Kidney epithelial cell (primary cell): Measurements from ENCODE around the gene NUB1. TPM values are rescaled to one million over a fixed set of nuclear protein-coding genes. Genes with fewer than 3 reads are reported as not detected.
A peak's percentile ranks its signal among the peaks of the same experiment; 100 is the strongest.

ENCODE experiments used
- DNase-seq: peaks from one replicate; pipeline ENCODE4 v3.0.0-alpha.2; 2010; ENCODE audit warnings: low read depth
- H3K27me3 ChIP-seq: 2 replicates; pipeline ENCODE4 v1.6.0; 2011; ENCODE audit warnings: low read length; ENCODE audit not compliant: control insufficient read depth, insufficient read depth
- H3K36me3 ChIP-seq: 2 replicates; pipeline ENCODE4 v1.5.1; 2011; ENCODE audit warnings: low read length; ENCODE audit not compliant: control insufficient read depth, insufficient read depth
- H3K4me3 ChIP-seq: 2 replicates; pipeline ENCODE4 v1.5.1; 2011; ENCODE audit warnings: low read depth, mild to moderate bottlenecking, control low read depth, low read length
- CTCF ChIP-seq: IDR thresholded peaks from 2 replicates; pipeline ENCODE4 v1.5.1; 2011; ENCODE audit warnings: mild to moderate bottlenecking, moderate library complexity, low read length, control low read depth, inconsistent platforms; ENCODE audit not compliant: insufficient read depth, poor library complexity, severe bottlenecking
- total RNA-seq: library from RNA; depleted of rRNA; stranded (reverse); fragments of >200 nt; gene quantifications from 2 replicates; pipeline ENCODE4 v1.2.3, GENCODE V29; 2015

NUB1 gene
- total RNA-seq, 1 donor from 2014 or later: 60.2 TPM

DNA sequence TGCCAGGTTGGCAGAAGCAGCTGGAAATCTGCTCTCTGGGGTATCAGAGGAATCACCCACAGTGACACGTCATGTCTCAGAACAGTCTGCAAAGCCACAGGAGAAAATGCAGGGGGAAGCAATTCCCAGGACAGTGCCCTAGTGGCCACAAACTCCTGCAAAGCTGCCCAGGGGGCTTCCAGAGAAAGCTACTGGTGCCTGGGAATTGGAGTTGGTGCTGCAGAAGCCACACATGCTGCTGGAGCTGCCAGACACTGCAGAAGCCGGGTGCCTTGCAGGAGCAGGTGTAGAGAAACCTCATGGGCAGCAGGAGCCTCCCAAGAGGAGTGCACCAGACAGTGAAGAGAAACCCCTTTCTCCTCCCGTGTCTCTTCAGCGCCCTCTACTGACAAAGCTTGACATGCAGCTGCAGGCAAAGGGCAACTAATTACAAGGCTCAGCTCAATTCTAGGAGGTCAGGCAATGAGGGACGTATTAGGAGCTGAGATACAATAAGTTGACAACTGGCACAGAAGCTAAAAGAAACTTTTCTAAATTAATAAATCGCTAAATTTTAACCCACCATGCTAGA lies 30.2 kb upstream of the NUB1 start:
- peak; percentile 15 for TF ChIP-seq CTCF
- DNase-seq: no peak
- no peaks in the 10 kb centered on the region for H3K36me3 ChIP-seq
- H3K4me3 ChIP-seq: no peak overlapping the region
- H3K27me3 ChIP-seq: peaks cover 15% of the 10 kb centered on the region

DNA sequence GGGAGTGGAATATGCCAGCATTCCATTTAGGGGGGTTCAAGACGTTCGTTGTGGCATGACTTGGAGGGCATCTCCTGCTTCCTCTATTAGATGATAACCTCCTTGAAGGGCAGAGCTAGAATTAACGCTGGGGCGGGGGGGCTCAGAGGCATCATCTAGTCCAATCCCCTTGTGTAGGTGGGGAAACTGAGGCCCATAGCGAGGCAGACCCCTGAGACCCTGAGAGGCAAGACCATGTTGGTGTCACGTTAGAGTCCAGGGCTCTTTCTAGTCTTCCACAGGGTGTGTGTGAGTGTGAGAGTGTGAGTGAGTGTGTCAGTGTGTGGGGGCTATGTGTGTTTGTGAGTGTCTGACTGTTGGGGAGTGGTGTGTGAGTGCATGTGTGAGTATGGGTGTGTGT lies 29.3 kb upstream of the NUB1 start:
- Histone ChIP-seq H3K27me3 (peaks cover 14% of the 10 kb centered on the region), H3K36me3 (no peaks in the 10 kb centered on the region), H3K4me3 (no peak overlapping the region)
- TF ChIP-seq CTCF: no peak
- no peak for DNase-seq

GRCh38 chr7:151312831-151313809 lies 28.5 kb upstream of the NUB1 start:
- Histone ChIP-seq H3K4me3 (no peak overlapping the region), H3K27me3 (peaks cover 10% of the 10 kb centered on the region), H3K36me3 (no peaks in the 10 kb centered on the region)
- DNase-seq: no peak
- TF ChIP-seq CTCF: no peak

GRCh38 chr7:151313857-151314256 lies 27.8 kb upstream of the NUB1 start:
- H3K4me3 ChIP-seq: no peak overlapping the region
- H3K27me3 ChIP-seq: peaks cover 7% of the 10 kb centered on the region
- no peaks in the 10 kb centered on the region for H3K36me3 ChIP-seq
- no peak for TF ChIP-seq CTCF
- DNase-seq: no peak

DNA sequence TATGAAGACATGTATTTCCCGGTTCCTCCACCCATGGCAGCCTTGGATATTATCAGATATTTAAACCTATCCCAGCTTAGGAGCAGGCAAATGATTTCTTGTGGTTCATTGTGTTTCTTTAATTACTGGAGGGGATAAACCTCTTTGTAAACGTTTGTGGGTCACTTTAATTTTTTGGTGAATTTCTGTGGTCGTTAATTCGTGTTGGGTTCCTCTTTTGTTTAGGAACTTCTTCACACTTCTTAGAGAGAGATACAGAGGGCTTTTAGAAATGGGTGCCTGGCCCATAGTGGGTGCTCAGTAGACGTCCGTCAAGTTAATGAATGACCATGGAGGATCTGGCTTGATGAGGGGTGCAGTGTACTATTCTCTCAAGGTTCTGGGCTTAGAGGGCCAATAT lies 27.2 kb upstream of the NUB1 start:
- H3K36me3 ChIP-seq: no peaks in the 10 kb centered on the region
- H3K27me3 ChIP-seq: peaks cover 3% of the 10 kb centered on the region
- TF ChIP-seq CTCF: no peak
- DNase-seq: no peak
- H3K4me3 ChIP-seq: no peak overlapping the region
